ENCODE results near the gene HNRNPF. TPM values are rescaled to one million over a fixed set of nuclear protein-coding genes. Genes with fewer than 3 reads are reported as not detected.

HNRNPF gene
- total RNA-seq, 1 donor from 2014 or later: 173 TPM

DNA sequence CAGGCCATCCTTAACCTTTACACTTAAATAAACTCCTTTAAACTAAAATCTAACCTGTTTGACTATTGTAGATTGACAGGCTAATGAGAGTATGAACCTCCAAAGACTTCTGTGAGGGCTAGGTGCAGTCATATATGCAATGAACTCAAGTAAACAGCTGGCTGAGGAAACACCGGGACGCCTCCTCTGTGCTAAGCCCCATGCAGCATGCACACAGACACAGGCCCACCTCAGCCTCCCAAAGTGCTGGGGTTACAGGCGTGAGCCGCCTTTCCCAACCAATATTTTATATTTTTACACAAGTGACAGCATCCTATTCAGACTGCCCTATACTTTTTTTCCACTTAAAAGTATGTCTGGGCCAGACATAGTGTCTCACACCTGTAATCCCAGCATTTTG lies 39.1 kb downstream of the HNRNPF start:
- no peaks in the 10 kb centered on the region for H3K4me1 ChIP-seq
- intact Hi-C loops (cut with DNase I): no loop called here
- no peaks in the 10 kb centered on the region for H3K27me3 ChIP-seq (ENCODE audit: low read depth)
- no peaks in the 10 kb centered on the region for H3K9me3 ChIP-seq
- TF ChIP-seq, protein P1, sequence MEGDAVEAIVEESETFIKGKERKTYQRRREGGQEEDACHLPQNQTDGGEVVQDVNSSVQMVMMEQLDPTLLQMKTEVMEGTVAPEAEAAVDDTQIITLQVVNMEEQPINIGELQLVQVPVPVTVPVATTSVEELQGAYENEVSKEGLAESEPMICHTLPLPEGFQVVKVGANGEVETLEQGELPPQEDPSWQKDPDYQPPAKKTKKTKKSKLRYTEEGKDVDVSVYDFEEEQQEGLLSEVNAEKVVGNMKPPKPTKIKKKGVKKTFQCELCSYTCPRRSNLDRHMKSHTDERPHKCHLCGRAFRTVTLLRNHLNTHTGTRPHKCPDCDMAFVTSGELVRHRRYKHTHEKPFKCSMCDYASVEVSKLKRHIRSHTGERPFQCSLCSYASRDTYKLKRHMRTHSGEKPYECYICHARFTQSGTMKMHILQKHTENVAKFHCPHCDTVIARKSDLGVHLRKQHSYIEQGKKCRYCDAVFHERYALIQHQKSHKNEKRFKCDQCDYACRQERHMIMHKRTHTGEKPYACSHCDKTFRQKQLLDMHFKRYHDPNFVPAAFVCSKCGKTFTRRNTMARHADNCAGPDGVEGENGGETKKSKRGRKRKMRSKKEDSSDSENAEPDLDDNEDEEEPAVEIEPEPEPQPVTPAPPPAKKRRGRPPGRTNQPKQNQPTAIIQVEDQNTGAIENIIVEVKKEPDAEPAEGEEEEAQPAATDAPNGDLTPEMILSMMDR (IDR thresholded peaks at IDR 0.05): no peak
- no peak overlapping the region for H3K4me3 ChIP-seq
- DNase-seq (no peak), ATAC-seq (no peak)
- no peak overlapping the region for H3K27ac ChIP-seq
- H3K36me3 ChIP-seq: no peaks in the 10 kb centered on the region

DNA sequence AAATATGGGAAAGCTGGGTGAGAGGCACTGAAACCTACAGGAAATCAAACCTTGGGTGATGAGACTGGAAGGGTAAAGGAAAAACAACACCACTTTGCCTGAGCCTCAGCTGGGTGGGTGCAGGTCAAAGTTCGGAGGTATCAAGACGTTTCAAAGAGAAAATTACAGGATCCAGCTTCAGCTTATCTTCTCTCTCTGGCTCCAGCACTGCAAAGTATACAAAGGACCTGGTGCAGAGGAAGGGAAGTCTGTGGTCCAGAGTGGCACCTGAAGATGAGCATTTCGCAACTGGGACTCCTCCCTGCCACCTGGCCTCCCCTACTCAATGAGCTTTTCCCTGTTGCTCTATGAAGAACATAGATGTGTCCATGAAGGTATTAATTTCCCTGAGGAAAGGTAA lies 44.0 kb downstream of the HNRNPF start:
- Histone ChIP-seq H3K4me3 (no peak overlapping the region), H3K36me3 (no peaks in the 10 kb centered on the region), H3K27me3 (ENCODE audit: low read depth) (no peaks in the 10 kb centered on the region), H3K4me1 (peaks cover 11% of the 10 kb centered on the region), H3K9me3 (no peaks in the 10 kb centered on the region), H3K27ac (no peak overlapping the region)
- DNase-seq (no peak), ATAC-seq (no peak)
- intact Hi-C loops (cut with DNase I): no loop called here
- TF ChIP-seq, protein P1 (IDR thresholded peaks at IDR 0.05): no peak

GRCh38 chr10:43362191-43362839 lies 46.7 kb downstream of the HNRNPF start:
- Histone ChIP-seq H3K4me3 (peak overlapping the region; percentile 63), H3K36me3 (no peaks in the 10 kb centered on the region), H3K4me1 (peaks cover 11% of the 10 kb centered on the region), H3K27me3 (ENCODE audit: low read depth) (no peaks in the 10 kb centered on the region), H3K9me3 (no peaks in the 10 kb centered on the region), H3K27ac (peak overlapping the region; percentile 83)
- TF ChIP-seq, protein P1 (IDR thresholded peaks at IDR 0.05): peak; percentile 56
- DNase-seq (peak; percentile 100), ATAC-seq (peak; percentile 99)
- intact Hi-C loops (cut with DNase I): no loop called here

DNA sequence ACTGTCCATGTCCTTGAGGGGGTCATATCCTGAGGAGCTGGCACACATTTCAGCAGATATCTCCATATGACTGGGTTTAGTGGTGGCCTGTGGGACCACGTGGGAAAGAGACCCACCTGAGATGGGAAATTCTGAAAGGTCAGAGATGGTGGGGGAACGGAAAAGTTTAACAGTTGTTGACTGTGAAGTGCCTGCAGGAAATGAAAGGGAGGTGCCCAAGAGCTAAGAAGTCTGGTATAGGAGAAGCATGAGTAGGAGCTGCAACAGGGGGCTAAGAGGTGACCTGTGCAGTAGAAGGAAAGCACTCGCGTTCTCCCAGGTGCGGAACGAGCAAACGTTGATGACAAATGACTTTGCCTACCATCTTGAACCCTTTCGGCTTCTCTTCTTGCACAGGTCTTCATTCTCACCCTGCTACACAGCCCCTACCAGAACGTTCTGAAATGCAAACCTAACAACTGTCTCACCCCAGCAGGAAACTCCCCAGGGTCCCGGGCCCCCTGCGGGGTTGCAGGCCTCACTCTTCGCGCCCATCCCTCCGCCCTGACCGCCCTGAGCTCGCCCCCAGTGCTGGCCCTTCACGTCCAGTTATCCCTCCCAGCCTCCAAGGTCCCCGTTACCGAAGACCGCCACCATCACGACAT lies 47.3 kb downstream of the HNRNPF start:
- ATAC-seq (peak in 1 of 2 donors; percentile 1), DNase-seq (no peak)
- peaks cover 11% of the 10 kb centered on the region for H3K4me1 ChIP-seq
- H3K27me3 ChIP-seq (ENCODE audit: low read depth): no peaks in the 10 kb centered on the region
- H3K36me3 ChIP-seq: no peaks in the 10 kb centered on the region
- TF ChIP-seq, protein P1 (IDR thresholded peaks at IDR 0.05): no peak
- H3K9me3 ChIP-seq: no peaks in the 10 kb centered on the region
- peak overlapping the region; percentile 63 for H3K4me3 ChIP-seq
- H3K27ac ChIP-seq: peak overlapping the region; percentile 83
- intact Hi-C loops (cut with DNase I): no loop called here

GRCh38 chr10:43360086-43360485 lies 48.9 kb downstream of the HNRNPF start:
- DNase-seq: no peak
- intact Hi-C loops (cut with DNase I): no loop called here
- TF ChIP-seq, protein P1 (IDR thresholded peaks at IDR 0.05): no peak
- peaks cover 11% of the 10 kb centered on the region for H3K4me1 ChIP-seq
- H3K27me3 ChIP-seq (ENCODE audit: low read depth): no peaks in the 10 kb centered on the region
- H3K4me3 ChIP-seq: no peak overlapping the region
- H3K36me3 ChIP-seq: no peaks in the 10 kb centered on the region
- H3K9me3 ChIP-seq: no peaks in the 10 kb centered on the region
- H3K27ac ChIP-seq: no peak overlapping the region
- ATAC-seq: no peak
